Tibial artery (tissue), 4 donors: Measurements from ENCODE around the gene TPD52L3.

Experiments used
- DNase-seq, 2 donors: peaks; one replicate each; pipeline ENCODE4 v3.0.0-alpha.2; 2019
- H3K27ac ChIP-seq, 2 donors: fragments of 200-600 bp; sonication (generic) in 1 of 2; 1 replicate in 1 of 2; 2 replicates in 1 of 2; pipeline ENCODE4 v1.5.1; 2018 to 2019; ENCODE audit warnings: mild to moderate bottlenecking in 1 of 2
- H3K27me3 ChIP-seq, 2 donors: fragments of 200-600 bp; sonication (generic) in 1 of 2; one replicate each; pipeline versions ENCODE4 v1.5.1 to v1.6.0; 2016 to 2019
- H3K36me3 ChIP-seq, 3 donors: fragments of 200-600 bp; sonication (generic) in 2 of 3; one replicate each; pipeline ENCODE4 v1.5.1; 2016 to 2019; ENCODE audit warnings: mild to moderate bottlenecking in 2 of 3
- H3K4me1 ChIP-seq, 4 donors: fragments of 200-600 bp; sonication (generic) in 2 of 4; 1 replicate in 3 of 4; 2 replicates in 1 of 4; pipeline ENCODE4 v1.5.1; 2016 to 2019
- H3K4me3 ChIP-seq, 2 donors: fragments of 200-600 bp; sonication (generic) in 1 of 2; 1 replicate in 1 of 2; 2 replicates in 1 of 2; pipeline ENCODE4 v1.5.1; 2018 to 2019; ENCODE audit warnings: mild to moderate bottlenecking in 2 of 2
- H3K9me3 ChIP-seq, 3 donors: fragments of 200-600 bp; sonication (generic) in 1 of 3; one replicate each; pipeline ENCODE4 v1.5.1; 2016 to 2019
- intact Hi-C: fragments of 100-400 bp; cut with DNase I; formaldehyde crosslinking; loops from one replicate; pipeline ENCODE4 v1.15.0; 2023; ENCODE audit warnings: low total_unique reads
- TF ChIP-seq, protein P1 (sequence below), 2 experiments: fragments of 200-600 bp in 1 of 2; fragments of 450-650 bp in 1 of 2; IDR thresholded peaks; one replicate each; pipeline ENCODE4 v1.5.1; 2017 to 2019; ENCODE audit warnings: antibody characterized with exemption in 2 of 2, mild to moderate bottlenecking in 1 of 2, moderate library complexity in 1 of 2

The TPD52L3 gene

DNA sequence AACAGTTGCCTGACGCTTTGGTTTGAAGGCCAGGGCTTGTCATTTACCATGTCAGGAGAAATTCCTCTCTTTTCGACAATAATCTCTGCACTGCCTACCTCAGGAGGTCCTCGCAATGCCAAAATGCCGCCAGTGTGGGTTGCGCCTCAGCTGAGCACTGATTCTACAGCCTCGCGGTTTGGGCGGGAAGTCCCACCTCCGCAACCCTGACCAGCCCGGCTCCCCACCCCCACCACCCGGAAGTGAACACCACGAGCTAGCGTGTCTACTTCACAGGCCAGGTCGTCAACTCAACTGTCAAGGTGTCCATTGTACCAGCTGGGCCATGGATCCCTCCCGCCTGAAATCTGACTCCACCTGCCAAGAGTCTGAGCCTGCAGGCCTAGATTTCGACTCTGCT, at the start of gene TPD52L3:
TSS of gene TPD52L3 (plus strand) at position 273 of the 400 bp plus-strand sequence. CDS start 221 bp downstream, outside the sequence.
- no peak within 1 kb of the TSS for H3K4me3 ChIP-seq
- H3K4me1 ChIP-seq, result no peaks in the 10 kb centered on the region
- TF ChIP-seq, protein P1, sequence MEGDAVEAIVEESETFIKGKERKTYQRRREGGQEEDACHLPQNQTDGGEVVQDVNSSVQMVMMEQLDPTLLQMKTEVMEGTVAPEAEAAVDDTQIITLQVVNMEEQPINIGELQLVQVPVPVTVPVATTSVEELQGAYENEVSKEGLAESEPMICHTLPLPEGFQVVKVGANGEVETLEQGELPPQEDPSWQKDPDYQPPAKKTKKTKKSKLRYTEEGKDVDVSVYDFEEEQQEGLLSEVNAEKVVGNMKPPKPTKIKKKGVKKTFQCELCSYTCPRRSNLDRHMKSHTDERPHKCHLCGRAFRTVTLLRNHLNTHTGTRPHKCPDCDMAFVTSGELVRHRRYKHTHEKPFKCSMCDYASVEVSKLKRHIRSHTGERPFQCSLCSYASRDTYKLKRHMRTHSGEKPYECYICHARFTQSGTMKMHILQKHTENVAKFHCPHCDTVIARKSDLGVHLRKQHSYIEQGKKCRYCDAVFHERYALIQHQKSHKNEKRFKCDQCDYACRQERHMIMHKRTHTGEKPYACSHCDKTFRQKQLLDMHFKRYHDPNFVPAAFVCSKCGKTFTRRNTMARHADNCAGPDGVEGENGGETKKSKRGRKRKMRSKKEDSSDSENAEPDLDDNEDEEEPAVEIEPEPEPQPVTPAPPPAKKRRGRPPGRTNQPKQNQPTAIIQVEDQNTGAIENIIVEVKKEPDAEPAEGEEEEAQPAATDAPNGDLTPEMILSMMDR (IDR thresholded peaks at IDR 0.05), result no peak
- intact Hi-C loops, result no loop called here
- DNase-seq, result no peak
- no peaks in the 10 kb centered on the region for H3K27me3 ChIP-seq
- H3K27ac ChIP-seq, result no peak within 1 kb of the TSS
- no peaks in the 10 kb centered on the region for H3K36me3 ChIP-seq
- H3K9me3 ChIP-seq, result peaks cover 0 to under 1% (median 0%) of the 10 kb centered on the region in 3 donors

DNA sequence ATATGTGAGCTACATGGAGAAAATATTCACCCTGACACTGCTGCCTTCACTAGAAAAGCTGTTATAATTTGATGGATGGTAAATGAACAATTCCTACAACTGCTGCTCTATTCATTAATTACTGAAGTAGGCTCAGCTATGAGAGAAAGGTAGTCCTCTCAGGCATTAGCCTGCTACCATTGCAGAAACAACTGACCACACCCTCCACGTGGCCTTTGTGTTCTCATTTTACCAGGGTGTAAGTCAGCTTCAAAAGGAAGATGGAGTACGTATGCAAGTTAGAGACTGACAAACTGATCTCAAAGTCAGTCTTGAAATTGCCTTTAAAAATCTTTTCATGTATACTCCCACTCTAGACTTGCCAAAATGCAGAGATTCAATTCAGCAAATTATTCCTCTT, 26.3 kb upstream of the TPD52L3 start:
- TF ChIP-seq, protein P1 (IDR thresholded peaks at IDR 0.05), result no peak
- no peaks in the 10 kb centered on the region for H3K4me1 ChIP-seq
- DNase-seq, result no peak
- intact Hi-C loops, result loop anchor here (10.0 kb wide), 1 partner anchor 247 kb away; no protein-coding TSS in a partner anchor
- H3K9me3 ChIP-seq, result no peaks in the 10 kb centered on the region
- H3K27me3 ChIP-seq, result no peaks in the 10 kb centered on the region
- no peak overlapping the region for H3K27ac ChIP-seq
- no peak overlapping the region for H3K4me3 ChIP-seq
- no peaks in the 10 kb centered on the region for H3K36me3 ChIP-seq

DNA sequence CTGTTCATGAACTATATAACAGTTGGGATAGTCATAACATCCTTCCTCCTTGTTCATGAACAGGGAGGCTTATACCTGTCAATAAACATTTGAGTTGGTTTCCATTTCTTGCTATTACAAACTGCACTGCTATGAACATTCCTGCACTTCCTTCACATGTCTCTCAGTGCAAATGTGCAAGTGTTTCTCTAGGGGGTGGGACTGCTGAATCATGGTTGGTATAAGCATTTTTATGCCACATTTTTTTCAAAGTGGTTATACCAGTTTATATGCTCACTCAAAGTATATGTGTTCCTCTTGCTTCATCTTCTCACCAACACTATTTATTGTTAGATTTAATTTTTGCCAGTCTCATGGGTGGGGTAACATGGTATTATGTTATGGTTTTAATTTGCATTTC, 25.8 kb upstream of the TPD52L3 start:
- Histone ChIP-seq H3K27me3 (no peaks in the 10 kb centered on the region), H3K4me1 (no peaks in the 10 kb centered on the region), H3K9me3 (no peaks in the 10 kb centered on the region), H3K27ac (no peak overlapping the region), H3K4me3 (no peak overlapping the region), H3K36me3 (no peaks in the 10 kb centered on the region)
- TF ChIP-seq, protein P1 (IDR thresholded peaks at IDR 0.05), result no peak
- no peak for DNase-seq
- intact Hi-C loops, result loop anchor here (10.0 kb wide), 1 partner anchor 248 kb away; no protein-coding TSS in a partner anchor

DNA sequence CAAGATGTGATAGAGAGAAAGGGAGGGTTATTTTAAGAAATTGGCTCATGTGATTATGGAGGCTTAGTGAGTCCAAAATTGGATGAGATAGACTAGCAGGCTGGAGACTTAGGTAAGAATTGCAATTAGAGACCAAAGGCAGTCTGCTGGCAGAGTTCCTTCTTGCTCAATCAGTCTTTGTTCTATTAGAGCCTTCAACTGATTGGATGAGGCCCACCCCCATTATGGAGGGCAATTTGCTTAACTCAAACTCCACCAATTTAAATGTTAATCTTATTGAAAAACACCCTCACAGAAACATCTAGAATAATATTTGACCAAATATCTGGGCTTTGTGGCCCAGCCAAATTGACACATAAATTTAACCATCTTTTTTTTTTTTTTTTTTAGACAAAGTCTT, 23.9 kb upstream of the TPD52L3 start:
- Histone ChIP-seq H3K4me3 (no peak overlapping the region), H3K36me3 (no peaks in the 10 kb centered on the region), H3K4me1 (no peaks in the 10 kb centered on the region), H3K27ac (no peak overlapping the region), H3K27me3 (no peaks in the 10 kb centered on the region), H3K9me3 (no peaks in the 10 kb centered on the region)
- DNase-seq, result no peak
- TF ChIP-seq, protein P1 (IDR thresholded peaks at IDR 0.05), result no peak
- intact Hi-C loops, result loop anchor here (10.0 kb wide), 1 partner anchor 249 kb away; no protein-coding TSS in a partner anchor

DNA sequence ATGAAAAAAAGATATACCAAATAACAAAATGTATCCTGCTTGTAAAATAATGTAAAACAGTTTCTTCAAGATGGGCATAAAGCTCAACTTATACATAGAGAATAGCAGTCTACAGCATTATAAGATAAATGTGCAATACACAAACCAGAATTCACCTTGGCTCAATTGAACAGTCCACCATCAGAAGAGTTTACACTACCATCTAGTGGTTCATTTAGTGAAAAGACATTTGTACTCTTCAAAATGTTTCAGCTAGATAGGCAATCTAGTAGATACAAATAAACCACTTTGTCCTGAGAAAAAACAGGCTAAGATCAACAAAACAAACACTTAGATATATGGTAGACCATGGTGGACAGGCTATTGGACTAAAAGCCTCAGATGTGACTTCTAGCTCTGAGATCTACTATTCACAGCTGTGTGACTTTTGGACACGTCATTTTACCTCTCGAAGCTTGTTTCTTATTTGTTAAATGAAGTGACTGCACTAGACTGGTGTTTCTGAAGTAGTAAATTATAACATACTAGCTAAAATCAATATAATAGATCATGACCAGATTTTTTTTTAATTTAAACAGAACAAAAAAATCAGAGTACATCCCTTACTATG, 22.1 kb upstream of the TPD52L3 start:
- Histone ChIP-seq H3K27me3 (no peaks in the 10 kb centered on the region), H3K27ac (no peak overlapping the region), H3K4me1 (no peaks in the 10 kb centered on the region), H3K4me3 (no peak overlapping the region), H3K36me3 (no peaks in the 10 kb centered on the region), H3K9me3 (no peaks in the 10 kb centered on the region)
- no peak for DNase-seq
- TF ChIP-seq, protein P1 (IDR thresholded peaks at IDR 0.05), result peak; percentile 54 to 69
- intact Hi-C loops, result loop anchor here (5.0 to 10.0 kb wide), 2 partner anchors 109 to 251 kb away; no protein-coding TSS in a partner anchor
